Kidney (tissue), 14 donors: ENCODE data around the gene LPCAT2. TPM values are rescaled to one million over a fixed set of nuclear protein-coding genes. Genes with fewer than 3 reads are reported as not detected.

Source experiments
- DNase-seq, 5 donors: peaks; one replicate each; pipeline ENCODE4 v3.0.0-alpha.2; 2013 to 2020
- FAIRE-seq: peaks from 2 replicates; lab custom pipeline; 2012; peaks lifted over from hg19 to GRCh38; lab: Jason Lieb, UNC
- H3K27ac ChIP-seq, 2 donors: one replicate each; pipeline ENCODE4 v1.7.0; 2013; ENCODE audit warnings: low read depth in 2 of 2, low read length in 2 of 2, inconsistent platforms in 1 of 2
- H3K27me3 ChIP-seq: one replicate; pipeline ENCODE4 v1.7.1; 2013; ENCODE audit warnings: low read length, inconsistent platforms; ENCODE audit not compliant: control insufficient read depth, insufficient read depth
- H3K36me3 ChIP-seq, 3 donors: one replicate each; pipeline versions ENCODE4 v1.7.0 to v1.7.1; 2013; ENCODE audit warnings: low read length in 3 of 3, control low read depth in 1 of 3, inconsistent platforms in 1 of 3; ENCODE audit not compliant: insufficient read depth in 3 of 3, control insufficient read depth in 2 of 3
- H3K4me1 ChIP-seq, 3 donors: one replicate each; pipeline versions ENCODE4 v1.7.0 to v1.7.1; 2013; ENCODE audit warnings: low read length in 3 of 3, inconsistent platforms in 1 of 3, low read depth in 1 of 3; ENCODE audit not compliant: control insufficient read depth in 2 of 3, insufficient read depth in 2 of 3
- H3K4me3 ChIP-seq, 3 donors: one replicate each; pipeline versions ENCODE4 v1.7.0 to v1.8.1; 2013; ENCODE audit warnings: low read length in 3 of 3, control low read depth in 1 of 3, inconsistent platforms in 1 of 3
- H3K9ac ChIP-seq, 3 donors: one replicate each; pipeline versions ENCODE4 v1.7.0 to v1.7.1; 2013; ENCODE audit warnings: low read length in 3 of 3, control low read depth in 1 of 3, inconsistent platforms in 1 of 3
- H3K9me3 ChIP-seq, 3 donors: one replicate each; pipeline versions ENCODE4 v1.7.0 to v1.7.1; 2013; ENCODE audit warnings: low read length in 3 of 3, control low read depth in 1 of 3, inconsistent platforms in 1 of 3; ENCODE audit not compliant: control insufficient read depth in 2 of 3, insufficient read depth in 1 of 3
- intact Hi-C: fragments of 100-400 bp; cut with DNase I; formaldehyde crosslinking; loops from one replicate; pipeline ENCODE4 v1.11.1; 2022
- polyA plus RNA-seq: library from polyadenylated mRNA; stranded (reverse); fragments of 350-450 nt; fragmentation: Illumina TruSeq; extraction: RNeasy Lipid Tissue Mini Kit (QIAGEN cat#74804); gene quantifications from one replicate; pipeline ENCODE4 v1.2.3, GENCODE V29; 2014; ENCODE audit warnings: low read depth, low replicate concordance; ENCODE audit not compliant: insufficient read depth
- total RNA-seq: library from RNA; stranded (reverse); fragmentation: NEBNext Ultra II Directional; extraction: Animal tissue kit (Norgen Biotek cat#: 25700); gene quantifications from one replicate; pipeline ENCODE4 v1.2.1, GENCODE V29; 2021
- TF ChIP-seq, protein P1 (sequence below): IDR thresholded peaks from 3 replicates; pipeline ENCODE4 v1.5.1; 2012; ENCODE audit warnings: mild to moderate bottlenecking, moderate library complexity, borderline replicate concordance; ENCODE audit not compliant: insufficient read depth; ENCODE audit errors: extremely low read depth
- donor health status: control.
- donor health status: control.
- donor health status: control.
- donor health status: control.
- donor health status: control.
- donor health status: DM: yes; HTN: yes; CAD: no.
- donor health status: Normal renal cell carcinoma (clear cell type).

Gene LPCAT2
- total and polyA plus RNA-seq, 2 donors from 2014 or later = 7.7 to 20.6 TPM

DNA sequence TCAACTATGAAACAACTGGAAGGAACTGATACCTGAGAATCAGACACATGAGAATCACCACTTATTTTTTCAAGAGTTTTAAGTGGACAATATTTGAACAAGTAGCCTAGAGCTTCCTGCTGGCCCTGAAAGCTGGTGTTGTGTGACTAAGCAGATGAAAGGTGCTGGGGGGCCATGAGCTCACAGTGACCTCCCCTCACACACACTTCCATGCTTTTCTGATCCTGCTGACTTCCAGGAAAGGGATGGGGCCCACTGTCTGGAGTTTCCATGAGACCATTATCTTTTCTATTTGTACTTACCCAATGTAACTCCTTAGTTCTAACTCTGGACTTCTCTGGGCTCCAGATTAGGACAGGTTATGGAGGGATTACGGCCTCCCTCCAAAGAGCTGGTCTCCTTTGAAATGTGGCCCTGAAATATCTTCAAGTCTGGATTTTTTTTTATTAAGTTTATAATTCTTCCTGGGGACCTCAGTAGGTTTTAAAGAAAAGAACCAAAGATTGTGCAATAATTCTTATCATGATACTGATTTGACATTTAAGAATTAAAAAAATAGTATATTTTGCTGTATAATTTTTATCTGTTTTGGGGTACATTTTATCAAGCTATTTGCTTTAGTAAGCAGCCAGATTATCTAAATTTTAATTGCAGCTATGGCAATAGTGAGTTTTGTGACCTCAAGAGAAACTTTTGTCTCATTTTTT, 62.5 kb downstream of the LPCAT2 start:
- FAIRE-seq = no peak
- no peaks in the 10 kb centered on the region for H3K9me3 ChIP-seq
- TF ChIP-seq, protein P1, sequence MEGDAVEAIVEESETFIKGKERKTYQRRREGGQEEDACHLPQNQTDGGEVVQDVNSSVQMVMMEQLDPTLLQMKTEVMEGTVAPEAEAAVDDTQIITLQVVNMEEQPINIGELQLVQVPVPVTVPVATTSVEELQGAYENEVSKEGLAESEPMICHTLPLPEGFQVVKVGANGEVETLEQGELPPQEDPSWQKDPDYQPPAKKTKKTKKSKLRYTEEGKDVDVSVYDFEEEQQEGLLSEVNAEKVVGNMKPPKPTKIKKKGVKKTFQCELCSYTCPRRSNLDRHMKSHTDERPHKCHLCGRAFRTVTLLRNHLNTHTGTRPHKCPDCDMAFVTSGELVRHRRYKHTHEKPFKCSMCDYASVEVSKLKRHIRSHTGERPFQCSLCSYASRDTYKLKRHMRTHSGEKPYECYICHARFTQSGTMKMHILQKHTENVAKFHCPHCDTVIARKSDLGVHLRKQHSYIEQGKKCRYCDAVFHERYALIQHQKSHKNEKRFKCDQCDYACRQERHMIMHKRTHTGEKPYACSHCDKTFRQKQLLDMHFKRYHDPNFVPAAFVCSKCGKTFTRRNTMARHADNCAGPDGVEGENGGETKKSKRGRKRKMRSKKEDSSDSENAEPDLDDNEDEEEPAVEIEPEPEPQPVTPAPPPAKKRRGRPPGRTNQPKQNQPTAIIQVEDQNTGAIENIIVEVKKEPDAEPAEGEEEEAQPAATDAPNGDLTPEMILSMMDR = no peak

DNA sequence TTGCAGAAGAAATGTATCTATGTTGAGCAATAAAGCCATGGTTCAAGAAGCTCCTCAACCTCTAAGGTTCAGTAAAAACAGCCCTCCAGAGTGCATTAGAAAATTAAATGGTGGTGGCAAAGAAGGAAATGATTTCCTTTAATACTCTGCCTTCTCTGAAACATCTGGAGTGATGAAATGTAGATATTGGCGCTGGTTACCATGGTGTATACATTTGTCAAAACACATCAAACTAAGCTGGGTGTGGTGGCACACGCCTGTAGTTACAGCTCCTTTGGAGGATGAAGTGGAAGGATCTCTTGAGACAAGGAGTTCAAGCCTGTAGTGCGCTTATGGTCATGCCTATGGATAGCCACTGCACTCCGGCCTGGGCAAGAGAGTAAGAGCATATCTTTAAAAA, 63.6 kb downstream of the LPCAT2 start:
- Histone ChIP-seq H3K36me3 (no peaks in the 10 kb centered on the region), H3K27ac (no peak overlapping the region), H3K9me3 (no peaks in the 10 kb centered on the region), H3K4me1 (no peaks in the 10 kb centered on the region), H3K4me3 (no peak overlapping the region), H3K27me3 (no peaks in the 10 kb centered on the region), H3K9ac (no peak overlapping the region)
- intact Hi-C loops = no loop called here
- FAIRE-seq (no peak), DNase-seq (no peak)
- TF ChIP-seq, protein P1 = no peak

More for the DNA sequence above, 62.5 kb downstream of the LPCAT2 start:
- DNase-seq = no peak
- Histone ChIP-seq H3K27me3 (no peaks in the 10 kb centered on the region), H3K4me3 (no peak overlapping the region), H3K9ac (no peak overlapping the region), H3K27ac (no peak overlapping the region), H3K36me3 (no peaks in the 10 kb centered on the region), H3K4me1 (no peaks in the 10 kb centered on the region)
- intact Hi-C loops = no loop called here

DNA sequence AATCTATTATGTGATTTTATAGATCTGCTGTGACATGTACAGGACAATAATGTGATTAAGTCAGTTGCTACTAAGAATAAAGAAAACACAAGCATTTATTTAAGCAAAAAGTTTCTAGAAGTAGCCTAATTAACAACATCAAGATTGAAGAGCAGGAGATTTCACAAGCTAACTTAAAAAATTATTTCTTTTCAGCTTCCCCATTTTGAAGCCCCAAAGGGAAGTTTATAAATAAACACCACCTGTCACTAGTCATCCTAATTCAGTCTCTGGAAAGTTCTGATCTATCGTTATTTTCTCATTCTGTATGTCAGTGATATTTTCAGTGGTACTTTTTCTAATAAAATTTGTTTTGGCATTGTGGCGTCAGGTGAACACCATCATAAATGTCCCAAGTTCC, 65.9 kb downstream of the LPCAT2 start:
- FAIRE-seq = no peak
- Histone ChIP-seq H3K4me3 (no peak overlapping the region), H3K27me3 (no peaks in the 10 kb centered on the region), H3K9me3 (no peaks in the 10 kb centered on the region), H3K4me1 (no peaks in the 10 kb centered on the region), H3K27ac (no peak overlapping the region), H3K9ac (no peak overlapping the region), H3K36me3 (peaks cover 0 to 5% (median 4%) of the 10 kb centered on the region in 3 donors)
- no peak for DNase-seq
- intact Hi-C loops = no loop called here
- TF ChIP-seq, protein P1 = no peak
